Esophagus muscularis mucosa (tissue), 3 donors: ENCODE measurements around the gene CIB1.

Source experiments
- POLR2A ChIP-seq: fragments of 450-650 bp; IDR thresholded peaks from one replicate; pipeline ENCODE4 v1.6.1; 2017; ENCODE audit warnings: antibody characterized with exemption, moderate library complexity, mild to moderate bottlenecking, low read depth
- POLR2AphosphoS5 ChIP-seq, 2 donors: sonication (generic); formaldehyde crosslinking; IDR thresholded peaks; one replicate each; pipeline ENCODE4 v1.6.1; 2017; ENCODE audit warnings: antibody characterized with exemption in 2 of 2
- TF ChIP-seq, protein P1 (sequence below), 3 experiments: fragments of 200-600 bp in 2 of 3; fragments of 450-650 bp in 1 of 3; sonication (generic) in 2 of 3; IDR thresholded peaks; one replicate each; pipeline ENCODE4 v1.5.1; 2017 to 2019; ENCODE audit warnings: antibody characterized with exemption in 3 of 3, mild to moderate bottlenecking in 2 of 3, moderate library complexity in 1 of 3

- TF ChIP-seq, protein P1, sequence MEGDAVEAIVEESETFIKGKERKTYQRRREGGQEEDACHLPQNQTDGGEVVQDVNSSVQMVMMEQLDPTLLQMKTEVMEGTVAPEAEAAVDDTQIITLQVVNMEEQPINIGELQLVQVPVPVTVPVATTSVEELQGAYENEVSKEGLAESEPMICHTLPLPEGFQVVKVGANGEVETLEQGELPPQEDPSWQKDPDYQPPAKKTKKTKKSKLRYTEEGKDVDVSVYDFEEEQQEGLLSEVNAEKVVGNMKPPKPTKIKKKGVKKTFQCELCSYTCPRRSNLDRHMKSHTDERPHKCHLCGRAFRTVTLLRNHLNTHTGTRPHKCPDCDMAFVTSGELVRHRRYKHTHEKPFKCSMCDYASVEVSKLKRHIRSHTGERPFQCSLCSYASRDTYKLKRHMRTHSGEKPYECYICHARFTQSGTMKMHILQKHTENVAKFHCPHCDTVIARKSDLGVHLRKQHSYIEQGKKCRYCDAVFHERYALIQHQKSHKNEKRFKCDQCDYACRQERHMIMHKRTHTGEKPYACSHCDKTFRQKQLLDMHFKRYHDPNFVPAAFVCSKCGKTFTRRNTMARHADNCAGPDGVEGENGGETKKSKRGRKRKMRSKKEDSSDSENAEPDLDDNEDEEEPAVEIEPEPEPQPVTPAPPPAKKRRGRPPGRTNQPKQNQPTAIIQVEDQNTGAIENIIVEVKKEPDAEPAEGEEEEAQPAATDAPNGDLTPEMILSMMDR (IDR thresholded peaks at IDR 0.05) = no peak
- TF ChIP-seq POLR2A (no peak), POLR2AphosphoS5 (IDR thresholded peaks at IDR 0.05) (peak; percentile 29 to 51)
Observed at GRCh38 chr15:90191794-90192509, 41.8 kb downstream of the CIB1 start.
